Neural progenitor cell (in vitro differentiated cells): ENCODE data around the gene ARHGEF12. TPM values are rescaled to one million over a fixed set of nuclear protein-coding genes. Genes with fewer than 3 reads are reported as not detected.

Source experiments
- DNase-seq: peaks from one replicate; pipeline ENCODE4 v3.0.0-alpha.2; 2016; ENCODE audit warnings: low spot score
- H2AFZ ChIP-seq: fragments of 200-600 bp; sonication (generic); replicated peaks from 2 replicates; pipeline ENCODE4 v1.6.1; 2016; ENCODE audit warnings: antibody characterized with exemption
- H3F3A ChIP-seq: fragments of 200-600 bp; sonication (generic); 2 replicates; pipeline ENCODE4 v1.6.1; 2016; ENCODE audit warnings: antibody characterized with exemption, low read depth
- H3K27ac ChIP-seq: fragments of 200-600 bp; sonication (generic); 2 replicates; pipeline ENCODE4 v1.5.1; 2016; ENCODE audit warnings: mild to moderate bottlenecking
- H3K27me3 ChIP-seq: fragments of 200-600 bp; sonication (generic); 2 replicates; pipeline ENCODE4 v1.6.1; 2016; ENCODE audit warnings: mild to moderate bottlenecking, moderate library complexity
- H3K36me3 ChIP-seq: fragments of 200-600 bp; sonication (generic); 2 replicates; pipeline ENCODE4 v1.5.1; 2016
- H3K4me1 ChIP-seq: fragments of 200-600 bp; sonication (generic); 2 replicates; pipeline ENCODE4 v1.6.1; 2016; ENCODE audit warnings: mixed run types
- H3K4me2 ChIP-seq: fragments of 200-600 bp; sonication (generic); 2 replicates; pipeline ENCODE4 v1.6.1; 2016
- H3K4me3 ChIP-seq: fragments of 200-600 bp; sonication (generic); 2 replicates; pipeline ENCODE4 v1.5.1; 2016
- H3K79me2 ChIP-seq: fragments of 200-600 bp; sonication (generic); 2 replicates; pipeline ENCODE4 v1.6.1; 2016; ENCODE audit warnings: low read depth
- H3K9ac ChIP-seq: fragments of 200-600 bp; sonication (generic); 2 replicates; pipeline ENCODE4 v1.6.1; 2016
- H3K9me3 ChIP-seq: fragments of 200-600 bp; sonication (generic); 2 replicates; pipeline ENCODE4 v1.5.1; 2016; ENCODE audit warnings: low read depth
- H4K20me1 ChIP-seq: fragments of 200-600 bp; sonication (generic); 2 replicates; pipeline ENCODE4 v1.6.1; 2016; ENCODE audit warnings: low read depth
- H3K27ac Mint-ChIP-seq: 3 replicates; pipeline ENCODE4 v1.8.0; 2021; ENCODE audit warnings: mixed read lengths
- H3K27me3 Mint-ChIP-seq: 2 replicates; pipeline ENCODE4 v1.8.0; 2022; ENCODE audit warnings: low read depth, mild to moderate bottlenecking, inconsistent platforms, moderate library complexity, mixed read lengths; ENCODE audit not compliant: insufficient read depth
- H3K36me3 Mint-ChIP-seq: 3 replicates; pipeline ENCODE4 v1.8.0; 2021; ENCODE audit warnings: mixed read lengths
- H3K4me1 Mint-ChIP-seq: 3 replicates; pipeline ENCODE4 v1.8.0; 2021; ENCODE audit warnings: mixed read lengths
- H3K4me3 Mint-ChIP-seq: 3 replicates; pipeline ENCODE4 v1.8.0; 2021; ENCODE audit warnings: mild to moderate bottlenecking, moderate library complexity, mixed read lengths
- H3K9me3 Mint-ChIP-seq: 3 replicates; pipeline ENCODE4 v1.8.0; 2020; ENCODE audit warnings: mixed read lengths
- EZH2 ChIP-seq: fragments of 200-600 bp; sonication (generic); IDR thresholded peaks from 2 replicates; pipeline ENCODE4 v1.6.1; 2017; ENCODE audit warnings: antibody characterized with exemption, mild to moderate bottlenecking, moderate library complexity
- EZH2phosphoT487 ChIP-seq: fragments of 200-600 bp; sonication (generic); IDR thresholded peaks from 2 replicates; pipeline ENCODE4 v1.6.1; 2017; ENCODE audit warnings: antibody characterized with exemption
- total RNA-seq: library from RNA; depleted of rRNA; stranded (reverse); fragments of >200 nt; gene quantifications from 2 replicates; pipeline ENCODE4 v1.2.3, GENCODE V29; 2015; ENCODE audit warnings: low replicate concordance
- TF ChIP-seq, protein P1 (sequence below): fragments of 200-600 bp; sonication (generic); IDR thresholded peaks from 2 replicates; pipeline ENCODE4 v1.5.1; 2017; ENCODE audit warnings: antibody characterized with exemption, mild to moderate bottlenecking

Gene ARHGEF12
- total RNA-seq, 1 donor from 2014 or later = 31.3 TPM

DNA sequence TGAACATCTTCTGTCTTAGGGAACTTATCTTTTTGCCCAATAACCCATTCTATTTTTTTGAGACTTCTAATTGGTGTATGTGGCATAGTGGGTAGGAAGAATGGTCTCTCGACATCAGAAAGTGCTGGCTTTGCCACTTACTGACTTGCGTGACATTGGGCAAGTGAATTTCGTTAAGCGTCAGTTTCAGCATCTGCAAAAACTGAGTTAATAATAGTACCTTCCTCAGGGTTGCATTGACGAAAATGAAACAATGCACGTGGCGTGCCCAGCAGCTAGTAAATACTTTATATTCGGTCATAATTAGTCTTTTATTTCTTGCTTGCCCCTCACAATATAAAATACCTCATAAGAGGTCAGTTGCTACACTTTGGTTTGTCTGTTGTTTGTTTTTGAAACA lies 162.9 kb downstream of the ARHGEF12 start:
- H3K27me3 Mint-ChIP-seq = no peaks in the 10 kb centered on the region
- no peaks in the 10 kb centered on the region for H3K9me3 Mint-ChIP-seq

GRCh38 chr11:120499859-120500258 lies 163.6 kb downstream of the ARHGEF12 start:
- Histone ChIP-seq H2AFZ (no peak overlapping the region), H3F3A (peaks cover 29% of the 10 kb centered on the region), H3K9ac (no peak overlapping the region), H3K27ac (no peak overlapping the region), H3K27me3 (no peaks in the 10 kb centered on the region), H3K36me3 (no peaks in the 10 kb centered on the region), H3K4me2 (no peak overlapping the region), H4K20me1 (no peaks in the 10 kb centered on the region), H3K79me2 (no peaks in the 10 kb centered on the region), H3K9me3 (no peaks in the 10 kb centered on the region), H3K4me1 (peaks cover 42% of the 10 kb centered on the region), H3K4me3 (no peak overlapping the region)
- Mint-ChIP-seq H3K4me3 (no peak overlapping the region), H3K27me3 (no peaks in the 10 kb centered on the region), H3K4me1 (peaks cover 53% of the 10 kb centered on the region), H3K9me3 (no peaks in the 10 kb centered on the region), H3K27ac (peak overlapping the region; percentile 23), H3K36me3 (no peaks in the 10 kb centered on the region)
- DNase-seq = no peak
- TF ChIP-seq EZH2phosphoT487 (no peak), EZH2 (no peak)
- TF ChIP-seq, protein P1, sequence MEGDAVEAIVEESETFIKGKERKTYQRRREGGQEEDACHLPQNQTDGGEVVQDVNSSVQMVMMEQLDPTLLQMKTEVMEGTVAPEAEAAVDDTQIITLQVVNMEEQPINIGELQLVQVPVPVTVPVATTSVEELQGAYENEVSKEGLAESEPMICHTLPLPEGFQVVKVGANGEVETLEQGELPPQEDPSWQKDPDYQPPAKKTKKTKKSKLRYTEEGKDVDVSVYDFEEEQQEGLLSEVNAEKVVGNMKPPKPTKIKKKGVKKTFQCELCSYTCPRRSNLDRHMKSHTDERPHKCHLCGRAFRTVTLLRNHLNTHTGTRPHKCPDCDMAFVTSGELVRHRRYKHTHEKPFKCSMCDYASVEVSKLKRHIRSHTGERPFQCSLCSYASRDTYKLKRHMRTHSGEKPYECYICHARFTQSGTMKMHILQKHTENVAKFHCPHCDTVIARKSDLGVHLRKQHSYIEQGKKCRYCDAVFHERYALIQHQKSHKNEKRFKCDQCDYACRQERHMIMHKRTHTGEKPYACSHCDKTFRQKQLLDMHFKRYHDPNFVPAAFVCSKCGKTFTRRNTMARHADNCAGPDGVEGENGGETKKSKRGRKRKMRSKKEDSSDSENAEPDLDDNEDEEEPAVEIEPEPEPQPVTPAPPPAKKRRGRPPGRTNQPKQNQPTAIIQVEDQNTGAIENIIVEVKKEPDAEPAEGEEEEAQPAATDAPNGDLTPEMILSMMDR = no peak

More for the DNA sequence above, 162.9 kb downstream of the ARHGEF12 start:
- Histone ChIP-seq H3K79me2 (no peaks in the 10 kb centered on the region), H3K27ac (no peak overlapping the region), H3K27me3 (no peaks in the 10 kb centered on the region), H4K20me1 (no peaks in the 10 kb centered on the region), H3K36me3 (no peaks in the 10 kb centered on the region), H3F3A (peaks cover 29% of the 10 kb centered on the region), H2AFZ (no peak overlapping the region), H3K4me2 (no peak overlapping the region), H3K9me3 (no peaks in the 10 kb centered on the region), H3K4me3 (no peak overlapping the region), H3K9ac (no peak overlapping the region), H3K4me1 (peaks cover 42% of the 10 kb centered on the region)
- Mint-ChIP-seq H3K27ac (no peak overlapping the region), H3K4me1 (peaks cover 51% of the 10 kb centered on the region), H3K4me3 (no peak overlapping the region), H3K36me3 (no peaks in the 10 kb centered on the region)
- no peak for DNase-seq
- TF ChIP-seq EZH2 (no peak), EZH2phosphoT487 (no peak)
- TF ChIP-seq, protein P1 = no peak

DNA sequence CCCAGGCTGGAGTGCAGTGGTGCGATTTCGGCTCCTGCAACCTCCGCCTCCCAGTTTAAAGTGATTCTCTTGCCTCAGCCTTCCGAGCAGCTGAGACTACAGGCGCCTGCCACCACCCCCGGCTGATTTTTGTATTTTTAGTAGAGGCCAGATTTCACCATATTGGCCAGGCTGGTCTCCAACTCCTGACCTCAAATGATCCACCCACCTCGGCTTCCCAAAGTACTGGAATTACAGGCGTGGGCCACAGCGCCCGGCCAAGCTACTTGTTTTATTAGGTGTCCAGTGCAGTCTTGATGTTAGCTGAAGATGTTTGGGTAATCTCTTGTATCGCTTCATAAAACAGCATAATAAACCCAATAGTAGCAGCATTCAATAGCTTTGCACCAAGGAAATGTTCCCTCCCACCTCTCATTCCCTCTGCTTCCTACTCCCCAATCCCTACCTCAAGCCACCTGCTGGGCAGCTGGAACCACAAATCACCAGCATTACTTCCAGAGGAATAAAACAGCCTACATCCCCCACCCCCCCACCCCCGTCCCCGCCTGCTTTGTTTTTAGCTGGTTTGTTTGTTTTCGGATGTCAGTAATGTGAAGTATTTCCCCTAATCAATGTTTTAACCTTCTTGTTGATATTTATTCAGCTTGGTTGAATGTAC lies 164.3 kb downstream of the ARHGEF12 start:
- peak; percentile 29 for DNase-seq
- H3K27me3 Mint-ChIP-seq = no peaks in the 10 kb centered on the region
- Histone ChIP-seq H3K4me2 (no peak overlapping the region), H3K9ac (no peak overlapping the region), H3K36me3 (no peaks in the 10 kb centered on the region), H3K27me3 (no peaks in the 10 kb centered on the region), H4K20me1 (no peaks in the 10 kb centered on the region), H3F3A (peaks cover 29% of the 10 kb centered on the region), H3K4me3 (no peak overlapping the region), H2AFZ (no peak overlapping the region), H3K27ac (no peak overlapping the region), H3K9me3 (no peaks in the 10 kb centered on the region), H3K79me2 (no peaks in the 10 kb centered on the region), H3K4me1 (peaks cover 38% of the 10 kb centered on the region)
- peaks cover 46% of the 10 kb centered on the region for H3K4me1 Mint-ChIP-seq
- H3K36me3 Mint-ChIP-seq = no peaks in the 10 kb centered on the region
- H3K27ac Mint-ChIP-seq = no peak overlapping the region
- H3K9me3 Mint-ChIP-seq = no peaks in the 10 kb centered on the region
- no peak for TF ChIP-seq EZH2phosphoT487
- TF ChIP-seq, protein P1 = no peak
- TF ChIP-seq EZH2 = no peak
- no peak overlapping the region for H3K4me3 Mint-ChIP-seq
